ENCODE results near the gene CAMK2G. TPM values are rescaled to one million over a fixed set of nuclear protein-coding genes. Genes with fewer than 3 reads are reported as not detected.

Gene CAMK2G
- total RNA-seq, 2 donors from 2014 or later = 78.8 to 149 TPM

DNA sequence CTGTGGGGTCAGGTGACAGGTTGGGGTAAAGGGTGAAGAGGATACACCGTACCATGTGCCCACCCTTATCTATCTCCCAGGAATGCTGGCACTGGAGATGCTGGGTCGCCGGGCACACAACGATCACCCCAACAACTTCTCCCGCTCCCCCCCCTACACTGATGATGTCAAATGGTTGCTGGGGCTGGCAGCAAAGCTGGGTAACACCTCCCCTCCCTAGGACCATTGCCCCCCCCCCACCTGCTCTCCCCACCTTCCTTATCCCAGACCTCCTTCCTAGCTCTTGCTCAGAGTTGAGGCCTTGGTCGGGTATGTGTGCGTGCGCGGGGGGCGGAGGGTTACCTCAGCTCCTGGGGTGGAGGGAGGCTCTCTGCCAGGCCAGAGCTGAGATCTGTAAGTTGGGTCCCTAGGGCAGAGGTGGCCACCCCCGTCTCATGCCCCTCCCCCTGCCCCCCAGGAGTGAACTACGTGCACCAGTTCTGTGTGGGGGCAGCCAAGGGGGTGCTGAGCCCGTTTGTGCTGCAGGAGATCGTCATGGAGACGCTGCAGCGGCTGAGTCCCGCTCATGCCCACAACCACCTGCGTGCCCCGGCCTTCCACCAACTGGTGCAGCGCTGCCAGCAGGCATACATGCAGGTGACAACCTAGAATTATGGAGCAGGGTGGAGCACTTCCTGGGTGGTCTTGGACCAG lies 73.6 kb downstream of the CAMK2G start:
- no peak overlapping the region for H3K4me3 ChIP-seq
- peaks cover 87% of the 10 kb centered on the region for H3K36me3 ChIP-seq
- H3K9me3 ChIP-seq = no peaks in the 10 kb centered on the region
- TF ChIP-seq, protein P1, sequence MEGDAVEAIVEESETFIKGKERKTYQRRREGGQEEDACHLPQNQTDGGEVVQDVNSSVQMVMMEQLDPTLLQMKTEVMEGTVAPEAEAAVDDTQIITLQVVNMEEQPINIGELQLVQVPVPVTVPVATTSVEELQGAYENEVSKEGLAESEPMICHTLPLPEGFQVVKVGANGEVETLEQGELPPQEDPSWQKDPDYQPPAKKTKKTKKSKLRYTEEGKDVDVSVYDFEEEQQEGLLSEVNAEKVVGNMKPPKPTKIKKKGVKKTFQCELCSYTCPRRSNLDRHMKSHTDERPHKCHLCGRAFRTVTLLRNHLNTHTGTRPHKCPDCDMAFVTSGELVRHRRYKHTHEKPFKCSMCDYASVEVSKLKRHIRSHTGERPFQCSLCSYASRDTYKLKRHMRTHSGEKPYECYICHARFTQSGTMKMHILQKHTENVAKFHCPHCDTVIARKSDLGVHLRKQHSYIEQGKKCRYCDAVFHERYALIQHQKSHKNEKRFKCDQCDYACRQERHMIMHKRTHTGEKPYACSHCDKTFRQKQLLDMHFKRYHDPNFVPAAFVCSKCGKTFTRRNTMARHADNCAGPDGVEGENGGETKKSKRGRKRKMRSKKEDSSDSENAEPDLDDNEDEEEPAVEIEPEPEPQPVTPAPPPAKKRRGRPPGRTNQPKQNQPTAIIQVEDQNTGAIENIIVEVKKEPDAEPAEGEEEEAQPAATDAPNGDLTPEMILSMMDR (IDR thresholded peaks at IDR 0.05) = no peak
- no peaks in the 10 kb centered on the region for H3K27me3 ChIP-seq (replicated peaks; ENCODE audit: insufficient read depth)
- ATAC-seq (ENCODE audit: insufficient number of reproducible peaks, low FRiP score, low read depth) = no peak
- H3K27ac ChIP-seq = no peak overlapping the region
- no peak for DNase-seq (ENCODE audit: low spot score)
- H3K4me1 ChIP-seq (ENCODE audit: control insufficient read depth in 1 of 2, low read depth in 2 of 2) = no peaks in the 10 kb centered on the region

DNA sequence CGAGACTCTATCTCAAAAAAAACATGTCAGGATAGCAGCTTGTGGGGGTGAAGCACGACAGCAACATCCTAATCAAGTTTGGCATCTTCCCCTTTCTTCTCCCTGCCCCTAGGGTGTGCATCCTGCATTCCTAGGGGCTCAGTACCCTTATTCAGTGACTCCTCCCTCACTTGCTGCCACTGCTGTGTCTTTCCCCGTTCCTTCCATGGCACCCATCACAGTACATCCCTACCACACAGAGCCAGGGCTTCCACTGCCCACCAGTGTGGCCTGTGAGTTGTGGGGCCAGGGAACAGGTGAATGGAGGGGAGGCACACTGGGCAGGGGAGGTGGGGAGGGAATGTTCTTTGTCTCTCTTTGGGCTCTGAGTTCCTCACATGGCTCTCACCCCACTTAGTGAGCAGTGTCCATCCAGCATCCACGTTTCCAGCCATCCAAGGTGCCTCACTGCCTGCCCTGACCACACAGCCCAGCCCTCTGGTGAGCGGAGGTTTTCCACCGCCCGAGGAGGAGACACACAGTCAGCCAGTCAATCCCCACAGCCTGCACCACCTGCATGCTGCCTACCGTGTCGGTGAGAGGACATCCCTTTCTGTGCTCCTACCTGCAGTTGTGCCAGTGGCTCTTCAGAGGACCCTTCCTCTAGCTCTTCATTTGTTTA lies 74.3 kb downstream of the CAMK2G start:
- ATAC-seq (ENCODE audit: insufficient number of reproducible peaks, low FRiP score, low read depth) (no peak), DNase-seq (ENCODE audit: low spot score) (no peak)
- TF ChIP-seq, protein P1 (IDR thresholded peaks at IDR 0.05) = no peak
- Histone ChIP-seq H3K4me3 (no peak overlapping the region), H3K27me3 (replicated peaks; ENCODE audit: insufficient read depth) (no peaks in the 10 kb centered on the region), H3K36me3 (peaks cover 87% of the 10 kb centered on the region), H3K27ac (no peak overlapping the region), H3K9me3 (no peaks in the 10 kb centered on the region), H3K4me1 (ENCODE audit: control insufficient read depth in 1 of 2, low read depth in 2 of 2) (no peaks in the 10 kb centered on the region)

DNA sequence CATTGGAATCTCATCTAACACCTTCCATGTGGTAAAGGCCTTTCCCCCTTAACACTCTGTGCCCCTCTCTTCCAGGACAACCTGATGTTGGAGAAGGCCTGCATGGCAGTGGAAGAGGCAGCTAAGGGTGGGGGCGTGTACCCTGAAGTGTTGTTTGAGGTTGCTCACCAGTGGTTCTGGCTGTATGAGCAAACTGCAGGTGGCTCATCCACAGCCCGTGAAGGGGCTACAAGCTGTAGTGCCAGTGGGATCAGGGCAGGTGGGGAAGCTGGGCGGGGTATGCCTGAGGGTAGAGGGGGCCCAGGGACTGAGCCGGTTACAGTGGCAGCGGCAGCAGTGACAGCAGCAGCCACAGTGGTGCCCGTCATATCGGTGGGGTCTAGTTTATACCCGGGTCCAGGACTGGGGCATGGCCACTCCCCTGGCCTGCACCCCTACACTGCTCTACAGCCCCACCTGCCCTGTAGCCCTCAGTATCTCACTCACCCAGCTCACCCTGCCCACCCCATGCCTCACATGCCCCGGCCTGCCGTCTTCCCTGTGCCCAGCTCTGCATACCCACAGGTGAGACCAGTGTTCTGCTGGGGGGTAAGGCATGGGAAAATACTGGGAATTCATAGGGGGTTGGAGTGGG lies 75.3 kb downstream of the CAMK2G start:
- TF ChIP-seq, protein P1 (IDR thresholded peaks at IDR 0.05) = no peak
- DNase-seq (ENCODE audit: low spot score) (no peak), ATAC-seq (ENCODE audit: insufficient number of reproducible peaks, low FRiP score, low read depth) (no peak)
- Histone ChIP-seq H3K9me3 (no peaks in the 10 kb centered on the region), H3K4me3 (no peak overlapping the region), H3K4me1 (ENCODE audit: control insufficient read depth in 1 of 2, low read depth in 2 of 2) (no peaks in the 10 kb centered on the region), H3K27ac (no peak overlapping the region), H3K36me3 (peaks cover 90% of the 10 kb centered on the region), H3K27me3 (replicated peaks; ENCODE audit: insufficient read depth) (no peaks in the 10 kb centered on the region)

DNA sequence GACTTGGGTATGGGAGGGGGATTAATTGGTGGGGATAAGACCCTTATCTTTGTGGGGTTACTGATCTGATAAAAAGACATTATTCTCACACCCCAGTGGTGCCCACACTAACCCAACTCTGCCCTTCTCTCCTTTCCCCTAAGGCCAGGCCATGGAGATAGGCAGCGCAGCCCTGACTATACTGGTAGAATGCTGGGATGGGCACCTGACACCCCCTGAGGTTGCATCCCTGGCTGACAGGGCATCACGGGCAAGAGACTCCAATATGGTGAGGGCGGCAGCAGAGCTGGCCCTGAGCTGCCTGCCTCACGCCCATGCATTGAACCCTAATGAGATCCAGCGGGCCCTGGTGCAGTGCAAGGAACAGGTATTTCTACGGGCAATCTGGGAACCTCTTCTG lies 76.3 kb downstream of the CAMK2G start:
- Histone ChIP-seq H3K27me3 (replicated peaks; ENCODE audit: insufficient read depth) (no peaks in the 10 kb centered on the region), H3K4me3 (no peak overlapping the region), H3K4me1 (ENCODE audit: control insufficient read depth in 1 of 2, low read depth in 2 of 2) (no peaks in the 10 kb centered on the region), H3K27ac (no peak overlapping the region), H3K9me3 (no peaks in the 10 kb centered on the region), H3K36me3 (peaks cover 92% of the 10 kb centered on the region)
- TF ChIP-seq, protein P1 (IDR thresholded peaks at IDR 0.05) = no peak
- ATAC-seq (ENCODE audit: insufficient number of reproducible peaks, low FRiP score, low read depth) (no peak), DNase-seq (ENCODE audit: low spot score) (no peak)

DNA sequence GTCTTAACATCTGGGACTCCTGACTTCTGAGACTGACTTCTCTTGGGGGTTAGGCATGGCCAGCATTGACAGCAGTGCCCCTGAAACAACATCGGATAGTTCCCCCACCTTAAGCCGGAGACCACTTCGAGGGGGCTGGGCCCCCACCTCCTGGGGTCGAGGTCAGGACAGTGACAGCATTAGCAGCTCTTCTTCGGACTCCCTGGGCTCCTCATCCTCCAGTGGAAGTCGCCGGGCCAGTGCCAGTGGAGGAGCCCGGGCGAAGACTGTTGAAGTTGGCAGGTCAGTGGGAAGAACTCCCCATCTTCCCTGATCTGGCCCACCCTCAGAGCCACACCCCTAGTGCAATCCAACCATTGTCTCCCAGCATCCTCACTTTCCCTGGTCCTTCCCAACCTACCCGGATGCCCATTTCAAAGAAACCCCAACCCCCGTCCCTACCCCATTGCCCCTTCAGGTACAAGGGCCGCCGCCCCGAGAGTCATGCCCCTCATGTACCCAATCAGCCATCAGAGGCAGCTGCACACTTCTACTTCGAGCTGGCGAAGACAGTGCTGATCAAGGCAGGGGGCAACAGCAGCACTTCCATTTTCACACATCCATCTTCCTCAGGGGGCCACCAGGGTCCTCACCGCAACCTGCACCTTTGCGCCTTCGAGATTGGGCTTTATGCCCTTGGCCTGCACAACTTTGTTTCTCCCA lies 76.9 kb downstream of the CAMK2G start:
- Histone ChIP-seq H3K27ac (no peak overlapping the region), H3K4me3 (no peak overlapping the region), H3K9me3 (no peaks in the 10 kb centered on the region), H3K27me3 (replicated peaks; ENCODE audit: insufficient read depth) (no peaks in the 10 kb centered on the region), H3K4me1 (ENCODE audit: control insufficient read depth in 1 of 2, low read depth in 2 of 2) (no peaks in the 10 kb centered on the region), H3K36me3 (peaks cover 91% of the 10 kb centered on the region)
- TF ChIP-seq, protein P1 (IDR thresholded peaks at IDR 0.05) = no peak
- ATAC-seq (ENCODE audit: insufficient number of reproducible peaks, low FRiP score, low read depth) (no peak), DNase-seq (ENCODE audit: low spot score) (no peak)
